NCI-H460 (cell line): ENCODE measurements around the gene EML4. TPM values are rescaled to one million over a fixed set of nuclear protein-coding genes. Genes with fewer than 3 reads are reported as not detected.
"Not testable (repeated sequence)": the region's sequence is repeated elsewhere in the genome, so short reads cannot be mapped to it uniquely, and the experiment has no call there.

Experiments
- DNase-seq: peaks from one replicate; pipeline ENCODE4 v3.0.0-alpha.2; 2016; ENCODE audit warnings: low read depth; ENCODE audit errors: extremely low read depth
- total RNA-seq: library from RNA; depleted of rRNA; stranded (reverse); fragments of >200 nt; shearing (Covaris generic); gene quantifications from 2 replicates; pipeline ENCODE4 v1.2.3, GENCODE V29; 2014

Gene EML4
- total RNA-seq, 1 experiment from 2014 or later, result 36.0 TPM

DNA sequence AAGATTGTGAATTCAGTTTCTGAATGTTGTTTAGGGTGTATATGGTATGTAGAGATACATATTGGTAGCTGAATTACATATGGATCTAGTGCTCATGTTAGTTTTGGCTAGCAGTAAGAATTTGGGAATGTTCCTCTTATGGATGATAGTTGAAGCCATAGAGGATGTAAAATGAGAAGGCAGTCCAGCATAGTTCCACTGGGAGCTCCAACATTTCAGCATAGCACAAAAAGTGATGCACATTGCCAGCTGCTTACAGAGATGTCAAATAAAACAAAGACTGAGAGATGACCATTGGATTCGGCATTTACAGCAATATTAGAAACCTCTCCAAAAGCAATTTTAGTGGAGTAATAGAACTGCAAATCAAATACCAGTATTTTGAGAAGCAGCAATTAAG is 77.4 kb downstream of the EML4 start:
- no peak for DNase-seq

DNA sequence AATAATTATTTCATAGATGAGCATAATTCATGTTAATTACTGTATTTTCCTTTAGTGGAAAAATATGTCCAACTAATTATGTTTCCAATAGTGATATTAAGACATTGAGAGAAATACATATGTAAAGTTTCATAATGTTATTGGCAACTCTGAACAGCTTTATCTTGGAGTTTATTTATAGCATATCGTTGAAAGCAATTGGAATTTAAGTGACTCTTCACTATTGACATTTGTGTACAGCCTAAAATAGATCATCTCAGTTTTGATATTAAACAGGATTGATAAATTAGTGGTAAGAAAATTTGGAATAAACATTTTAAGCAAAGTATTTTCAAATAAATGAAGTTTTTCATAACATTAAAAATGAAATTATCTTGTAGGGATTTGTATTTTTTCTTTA is 79.7 kb downstream of the EML4 start:
- DNase-seq, result no peak

DNA sequence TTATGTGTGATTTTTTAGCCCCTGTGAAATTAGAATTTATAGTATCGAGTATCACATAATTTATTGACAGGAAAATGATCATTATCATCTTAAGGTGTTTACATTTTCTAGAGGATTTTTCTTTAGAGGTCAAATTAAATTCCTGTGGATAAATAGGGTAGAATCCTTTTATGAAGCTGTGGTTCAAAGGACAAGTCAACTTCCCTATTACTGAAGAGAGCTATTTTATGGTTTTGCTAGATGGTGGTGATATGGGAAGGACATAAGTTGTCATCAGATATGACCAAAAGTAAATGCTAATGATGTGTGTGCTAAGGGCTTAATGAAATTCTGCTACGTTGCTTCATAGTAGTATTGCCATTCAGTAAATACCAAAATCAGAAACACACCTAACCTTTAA is 80.1 kb downstream of the EML4 start:
- no peak for DNase-seq

DNA sequence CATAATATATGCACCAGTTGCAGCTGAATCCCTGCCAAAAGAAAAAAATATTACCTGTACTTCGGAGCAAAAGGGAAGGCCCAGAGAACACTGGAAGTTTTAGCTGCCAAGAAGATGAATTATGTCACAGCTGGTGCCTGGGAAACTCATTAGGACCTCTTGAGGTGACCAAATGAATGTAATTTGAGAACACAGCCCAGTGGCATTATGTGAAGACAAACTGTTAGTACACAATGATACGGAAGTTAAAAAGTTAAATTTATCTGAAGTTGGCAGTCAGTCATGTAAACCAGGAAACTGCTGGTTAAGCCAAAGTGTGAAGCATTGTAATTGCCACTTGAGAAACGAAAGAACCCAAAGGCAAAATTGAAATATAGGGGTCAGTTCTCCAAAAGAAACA is 80.7 kb downstream of the EML4 start:
- no peak for DNase-seq

DNA sequence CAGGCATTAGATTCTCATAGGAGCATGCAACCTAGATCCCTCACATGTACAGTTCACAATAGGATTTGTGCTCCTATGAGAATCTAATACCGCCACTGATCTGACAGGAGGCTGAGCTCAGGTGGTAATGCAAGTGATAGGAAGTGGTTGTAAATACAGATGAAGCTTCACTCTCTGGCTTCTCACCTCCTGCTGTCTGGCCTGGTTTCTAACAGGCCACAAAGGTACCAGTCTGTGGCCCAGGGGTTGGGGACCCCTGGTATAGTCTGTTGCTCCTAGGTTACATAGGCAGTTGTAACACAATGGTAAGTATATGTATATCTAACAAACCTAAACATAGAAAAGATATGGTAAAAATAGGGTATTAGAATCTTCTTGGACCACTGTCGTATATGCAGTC is 81.8 kb downstream of the EML4 start:
- DNase-seq, result no peak

DNA sequence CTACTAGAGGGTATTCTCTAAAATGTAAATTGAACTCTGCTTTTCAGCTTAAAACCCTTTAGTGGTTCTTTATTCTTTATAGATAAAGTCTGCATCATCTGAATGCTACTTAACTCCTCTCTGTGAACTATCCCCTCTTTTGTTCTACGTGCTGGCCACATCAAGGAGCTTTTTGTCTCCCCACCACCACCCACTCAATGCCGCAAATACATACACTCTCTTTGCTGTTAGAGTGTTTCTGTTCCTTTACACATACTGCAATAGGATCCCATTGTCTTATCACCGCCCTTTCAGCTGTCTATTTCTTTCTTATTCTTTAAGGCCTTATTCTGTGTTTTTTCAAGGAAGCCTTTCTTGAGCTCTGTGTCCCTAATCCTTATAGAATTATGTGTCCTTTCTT is 83.3 kb downstream of the EML4 start:
- DNase-seq, result no peak

DNA sequence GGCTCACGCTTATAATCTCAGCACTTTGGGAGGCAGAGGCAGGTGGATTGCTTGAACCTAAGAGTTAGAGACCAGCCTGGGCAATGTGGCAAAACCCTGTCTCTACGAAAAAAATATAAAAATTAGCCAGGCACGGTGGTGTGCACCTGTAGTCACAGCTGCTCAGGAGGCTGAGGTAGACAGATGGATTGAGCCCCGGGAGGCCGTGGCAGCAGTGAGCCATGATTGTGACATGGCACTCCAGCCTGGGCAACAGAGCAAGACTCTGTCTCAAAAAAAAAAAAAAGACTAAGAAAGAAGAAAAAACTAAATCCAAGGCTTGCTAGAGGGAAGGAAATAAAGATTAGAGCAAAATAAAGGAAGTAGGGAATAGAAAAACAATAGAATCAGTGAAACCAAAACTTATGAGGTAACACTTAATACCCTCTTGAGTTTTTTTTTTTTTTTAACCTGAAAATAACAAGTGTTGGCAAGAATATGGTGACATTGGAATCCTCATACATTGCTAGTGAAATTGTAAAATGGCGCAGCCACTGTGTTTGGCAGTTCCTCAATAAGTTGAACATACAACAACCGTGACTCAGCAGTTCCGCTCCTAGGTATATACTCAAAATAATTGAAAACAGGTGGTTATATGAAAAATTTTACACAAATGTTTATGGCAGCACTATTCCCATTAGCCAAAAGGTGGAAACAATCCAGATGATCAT is 85.2 kb downstream of the EML4 start:
- DNase-seq, result no peak

DNA sequence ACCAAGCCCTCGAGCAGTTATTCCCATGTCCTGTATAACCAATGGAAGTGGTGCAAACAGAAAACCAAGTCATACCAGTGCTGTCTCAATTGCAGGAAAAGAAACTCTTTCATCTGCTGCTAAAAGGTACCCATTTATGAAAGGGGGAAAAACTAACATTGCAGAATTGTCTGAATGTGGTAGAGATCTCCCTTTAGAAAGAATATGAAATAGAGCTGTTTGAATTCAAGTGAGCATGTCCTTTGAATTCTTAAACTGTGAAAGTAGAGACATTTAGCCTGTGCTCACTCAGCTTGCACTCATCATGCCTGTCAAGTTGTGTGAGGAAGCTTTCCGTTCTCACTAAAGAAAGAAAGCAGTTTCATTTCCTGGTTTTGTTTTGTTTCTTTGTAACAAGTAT is 87.4 kb downstream of the EML4 start:
- DNase-seq, result no peak

DNA sequence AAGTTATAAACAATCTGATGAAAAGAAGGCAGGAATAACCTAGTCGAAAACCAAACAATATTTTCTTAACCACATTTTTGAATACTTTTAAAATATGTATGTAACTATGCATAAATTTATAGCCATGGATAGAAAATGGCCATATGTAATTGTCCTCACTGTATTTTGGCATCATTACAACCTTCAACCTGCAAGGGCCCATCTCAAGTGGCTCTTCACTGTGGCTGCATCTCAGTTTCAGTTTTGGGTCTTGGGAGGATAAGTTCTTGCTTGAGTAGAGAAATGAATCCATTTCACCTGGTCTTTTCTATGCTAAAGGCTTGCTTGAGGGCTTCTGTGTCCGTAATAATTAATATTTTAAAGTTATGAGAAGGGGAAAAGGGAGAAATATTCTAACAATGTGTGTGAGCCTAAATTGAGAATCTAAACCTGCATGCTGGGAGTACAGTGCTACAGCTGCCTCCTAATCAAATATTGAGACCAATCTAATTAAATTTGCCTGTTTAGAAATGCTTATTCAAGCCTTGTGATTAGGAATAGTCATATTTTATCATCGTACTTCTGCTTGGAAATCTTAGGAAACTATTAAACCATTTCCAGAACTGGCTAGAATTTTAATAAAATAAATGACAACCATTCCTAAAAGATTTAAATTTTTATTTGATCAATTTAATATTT is 92.5 kb downstream of the EML4 start:
- DNase-seq, result no peak

DNA sequence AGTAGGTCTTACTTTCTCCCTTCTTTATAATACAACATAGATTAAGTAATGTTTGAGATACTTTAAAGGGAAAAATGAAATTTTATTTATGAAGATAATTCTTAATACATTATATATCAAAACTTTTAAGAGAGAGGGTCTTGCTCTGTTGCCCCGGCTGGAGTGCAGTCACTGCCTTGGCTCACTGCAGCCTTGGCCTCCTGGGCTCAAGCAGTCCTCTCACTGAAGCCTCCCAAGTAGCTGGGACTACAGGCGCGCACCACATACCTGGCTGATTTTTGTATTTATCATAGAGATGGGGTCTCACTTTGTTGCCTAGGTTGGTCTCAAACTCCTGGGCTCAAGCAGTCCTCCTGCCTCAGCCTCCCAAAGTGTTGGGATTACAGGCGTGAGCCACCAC is 97.1 kb downstream of the EML4 start:
- DNase-seq, result no peak

DNA sequence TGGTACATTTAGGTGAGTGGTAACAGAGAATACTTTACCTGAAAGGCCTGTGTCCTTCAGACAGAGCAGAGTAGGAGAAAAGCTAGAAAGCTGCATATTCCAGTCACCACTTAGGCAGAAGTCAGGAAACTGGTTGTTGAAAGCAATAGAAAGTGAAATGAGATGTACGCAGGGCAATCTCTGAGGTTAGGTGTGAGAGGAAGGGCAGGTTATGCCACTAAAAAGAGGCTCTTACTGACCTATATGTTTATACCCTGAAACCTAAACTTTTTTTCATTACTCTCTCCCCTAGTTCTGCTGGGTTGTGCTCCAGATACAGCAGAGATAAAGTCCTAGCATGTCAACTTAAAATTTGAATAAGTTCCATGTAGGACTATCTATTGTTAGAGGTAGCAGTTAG is 98.4 kb downstream of the EML4 start:
- DNase-seq, result no peak

DNA sequence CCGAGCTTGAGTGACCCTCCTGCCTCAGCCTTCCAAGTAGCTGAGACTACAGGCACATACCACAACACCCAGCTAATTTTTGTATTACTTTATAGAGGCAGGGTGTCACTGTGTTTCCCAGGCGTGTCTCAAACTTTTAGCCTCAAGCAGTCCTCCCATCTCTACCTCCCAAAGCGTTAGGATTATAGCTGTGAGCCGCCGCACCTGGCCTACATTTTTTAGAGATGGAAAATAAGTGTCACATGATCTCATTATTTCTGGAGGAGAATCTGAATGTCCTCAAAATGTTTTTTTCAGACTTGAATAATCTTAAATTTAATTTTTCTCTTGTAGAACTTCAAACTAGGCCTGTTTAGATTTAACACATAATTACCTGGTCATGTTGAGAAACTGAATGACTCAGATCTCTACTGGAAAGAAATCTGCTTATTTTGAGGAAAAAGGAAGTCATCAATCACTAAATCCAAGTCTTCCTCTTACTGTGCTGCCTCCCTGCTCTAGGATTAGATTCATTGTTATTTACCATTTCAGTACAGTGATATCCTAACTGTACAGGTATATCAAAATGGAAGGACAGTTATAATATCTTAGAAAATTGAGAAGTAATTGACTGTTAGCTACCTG is 99.5 kb downstream of the EML4 start:
- no peak for DNase-seq

DNA sequence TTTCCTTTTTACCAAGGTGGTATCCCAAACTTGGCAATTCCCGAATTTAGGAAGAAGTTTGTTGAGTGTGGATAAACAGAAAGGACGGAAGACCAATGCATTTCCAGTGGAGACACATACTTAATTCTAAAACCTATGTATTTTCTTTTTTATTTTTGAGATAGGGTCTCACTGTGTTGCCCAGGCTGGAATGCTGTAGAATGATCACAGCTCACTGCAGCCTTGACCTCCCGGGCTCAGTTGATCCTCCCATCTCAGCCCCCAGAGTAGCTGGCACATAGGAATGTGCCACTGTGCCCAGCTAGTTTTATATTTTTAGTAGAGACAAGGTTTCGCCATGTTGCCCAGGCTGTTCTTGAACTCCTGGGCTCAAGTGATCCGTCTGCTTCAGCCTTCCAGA is 101.6 kb downstream of the EML4 start:
- DNase-seq, result no peak

DNA sequence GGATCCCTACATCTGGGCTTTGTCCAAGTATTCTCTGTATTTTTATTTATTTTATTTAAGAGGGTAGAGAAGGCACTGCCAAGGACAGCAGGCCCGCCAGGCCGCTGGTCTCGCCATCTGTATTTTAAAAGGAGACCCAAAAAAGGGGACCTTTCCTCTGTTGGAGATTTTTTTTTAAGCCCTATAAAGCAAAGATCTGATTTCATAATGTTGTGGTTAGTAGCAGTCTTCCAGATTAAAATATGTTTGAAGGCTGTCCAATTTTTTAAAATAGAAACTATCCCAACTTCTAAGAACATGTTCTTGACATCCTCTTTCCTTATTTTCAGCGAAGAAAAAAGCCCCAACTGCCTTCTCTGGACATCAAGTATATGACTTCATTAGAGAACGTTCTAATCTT is 102.1 kb downstream of the EML4 start:
- DNase-seq, result not testable (repeated sequence)

DNA sequence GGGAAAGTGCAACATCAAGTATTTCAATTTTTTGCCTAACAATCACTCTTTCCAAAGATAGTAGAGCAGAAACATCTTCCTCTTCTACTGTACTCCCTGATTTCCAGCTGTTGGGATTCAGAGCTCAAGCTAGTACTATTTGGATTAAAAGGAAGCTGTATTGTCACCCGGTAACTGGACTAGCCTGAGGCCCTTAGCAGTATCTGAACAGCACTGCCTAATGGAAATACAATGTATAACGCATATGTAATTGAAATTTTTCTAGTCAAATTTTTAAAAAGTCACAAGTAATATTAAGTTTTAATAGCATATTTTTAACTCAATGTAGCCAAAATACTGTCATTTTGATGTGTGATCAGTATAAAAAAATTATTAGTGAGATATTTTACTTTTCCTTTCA is 105.7 kb downstream of the EML4 start:
- no peak for DNase-seq

DNA sequence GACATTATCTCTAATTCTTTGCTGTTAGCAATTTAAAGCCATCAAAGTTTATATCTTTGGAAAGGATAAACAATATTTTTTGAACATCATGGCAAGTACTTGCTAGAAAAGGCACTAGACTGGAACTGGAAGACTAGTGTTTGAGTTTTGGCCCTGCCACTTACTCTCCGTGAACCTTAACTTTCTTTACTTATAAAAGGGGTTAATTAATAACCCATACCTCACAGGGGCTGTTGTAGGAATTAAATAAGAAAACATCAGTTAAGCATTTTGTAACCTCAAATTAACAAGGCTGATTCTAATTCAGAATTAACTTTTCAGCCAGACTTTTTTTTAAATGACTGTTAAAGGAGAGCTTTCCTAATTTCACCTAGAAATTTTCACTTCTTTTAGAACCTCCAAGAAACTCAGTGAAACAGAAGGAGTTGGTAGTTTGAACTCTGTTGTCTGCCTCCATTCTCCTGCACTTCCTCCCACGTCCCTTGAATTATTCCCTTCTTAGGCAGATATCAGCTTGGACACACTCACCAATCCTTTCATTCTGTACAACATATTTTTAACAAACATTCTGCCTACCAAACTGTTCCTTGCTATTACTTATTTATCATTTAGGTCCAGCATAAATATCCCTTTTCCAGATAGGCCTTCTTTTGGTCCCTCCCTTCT is 112.4 kb downstream of the EML4 start:
- DNase-seq, result no peak

DNA sequence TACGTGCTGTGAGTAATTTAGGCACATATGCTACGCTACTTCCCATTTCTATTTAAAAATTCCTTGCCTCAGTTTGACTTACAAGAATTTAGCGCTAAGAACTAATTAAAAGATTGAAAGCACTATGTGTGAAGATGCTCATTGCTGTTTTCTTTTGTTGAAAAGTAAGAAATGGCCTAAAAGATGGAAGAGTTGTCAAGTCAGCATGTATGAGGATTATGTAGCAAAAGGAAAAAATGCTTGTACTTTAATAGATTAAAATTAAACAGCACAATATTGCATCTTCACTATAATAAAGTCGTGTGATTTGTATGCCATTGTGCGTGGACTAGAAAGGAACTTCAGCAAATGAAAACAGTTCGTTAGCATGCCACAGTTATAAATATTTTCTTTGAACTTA is 114.9 kb downstream of the EML4 start:
- DNase-seq, result no peak

DNA sequence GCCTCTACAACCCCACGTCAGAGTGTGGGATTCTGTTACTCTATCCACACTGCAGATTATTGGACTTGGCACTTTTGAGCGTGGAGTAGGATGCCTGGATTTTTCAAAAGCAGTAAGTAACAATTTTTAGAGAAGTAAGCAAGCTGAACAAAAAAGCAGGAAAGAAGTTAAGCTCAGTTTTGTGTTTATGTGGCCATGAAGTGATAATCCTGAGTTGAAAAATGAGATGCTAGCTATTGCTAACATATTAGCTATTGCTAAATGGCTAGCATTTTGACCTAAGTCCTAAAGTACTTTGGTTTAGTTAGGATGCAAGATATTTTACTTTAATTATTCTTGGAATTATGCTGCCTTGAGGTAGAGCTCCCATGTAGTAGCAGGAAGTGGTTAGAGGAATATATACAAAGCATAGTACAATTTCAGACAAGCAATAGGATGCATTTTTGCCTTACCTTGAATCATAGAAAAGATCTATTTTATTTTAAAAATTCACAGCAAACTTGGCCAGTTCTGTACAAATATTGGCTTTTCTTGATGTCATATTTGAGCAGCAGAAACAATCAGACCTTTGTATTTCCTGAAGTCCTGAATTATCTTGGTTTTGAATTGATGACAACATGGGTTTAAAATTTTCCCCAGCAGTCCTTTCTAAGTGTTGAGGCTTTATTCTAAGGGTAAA is 117.3 kb downstream of the EML4 start:
- no peak for DNase-seq

DNA sequence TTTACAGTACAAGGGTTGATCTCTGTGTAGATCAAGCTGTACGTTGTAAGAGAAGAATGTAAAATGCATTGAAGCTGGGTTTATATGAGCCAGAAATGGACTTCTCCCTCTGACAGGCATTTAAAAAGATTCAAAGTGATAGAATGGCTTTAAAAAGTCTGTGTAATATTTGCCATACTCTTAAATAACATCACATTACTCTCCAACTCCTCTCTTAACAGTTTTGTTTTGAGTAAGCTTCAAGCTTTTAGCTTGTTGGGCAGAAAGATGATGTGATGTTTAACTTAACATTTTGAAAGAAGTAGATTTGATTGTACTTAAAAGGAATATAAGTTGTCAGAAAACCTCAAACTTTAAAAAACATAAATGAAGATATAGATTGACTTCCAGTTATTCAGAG is 119.7 kb downstream of the EML4 start:
- no peak for DNase-seq

DNA sequence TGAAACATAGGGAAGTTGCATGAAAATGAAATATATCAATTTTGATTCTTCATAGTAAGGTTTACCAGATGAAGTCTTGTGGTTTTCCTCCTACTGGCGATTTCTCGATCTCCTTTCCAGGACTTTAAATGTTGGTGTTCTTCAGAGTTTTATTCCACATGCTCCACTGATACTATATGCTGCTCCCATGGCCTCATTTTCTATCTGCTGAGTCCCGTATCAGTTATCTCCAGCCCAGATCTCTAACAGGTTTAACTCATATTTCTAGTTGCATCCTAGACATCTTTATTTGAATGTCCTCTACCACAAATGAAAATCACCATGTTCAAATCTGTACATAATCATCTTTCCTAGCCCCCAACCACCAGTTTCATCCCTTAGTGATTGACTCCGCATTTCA is 120.1 kb downstream of the EML4 start:
- DNase-seq, result no peak

DNA sequence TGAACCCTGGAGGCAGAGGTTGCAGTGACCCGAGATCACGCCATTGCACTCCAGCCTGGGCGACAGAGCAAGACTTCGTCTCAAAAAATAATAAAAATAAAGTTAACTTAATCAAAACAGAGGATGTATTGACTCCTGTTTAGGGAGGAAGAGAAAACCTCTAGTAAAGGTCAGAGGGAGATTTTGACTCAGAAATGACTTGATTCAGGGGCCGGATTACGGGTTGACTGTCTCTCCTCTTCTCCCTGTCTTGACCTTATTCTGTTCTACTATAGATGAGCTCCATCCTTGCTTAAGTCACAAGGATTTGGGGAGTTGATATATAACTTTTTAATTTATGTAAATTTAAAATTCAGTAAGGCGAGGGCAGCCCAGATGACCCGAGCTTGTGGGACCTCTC is 120.9 kb downstream of the EML4 start:
- no peak for DNase-seq
